Heart right ventricle (tissue), 16 donors: ENCODE measurements around the gene ZNF608. TPM values are rescaled to one million over a fixed set of nuclear protein-coding genes. Genes with fewer than 3 reads are reported as not detected.

Experiments used
- ATAC-seq, 8 donors: fragments of 200-7000 bp; cut with Tn5 transposase; one replicate each; pipeline ENCODE4 v1.9.1; 2020; ENCODE audit warnings: mild to moderate bottlenecking in 8 of 8, moderate library complexity in 8 of 8, moderate number of reproducible peaks in 1 of 8
- DNase-seq, 2 donors: peaks; one replicate each; pipeline ENCODE4 v3.0.0-alpha.2; 2020
- H3K27ac ChIP-seq, 10 donors: fragments of 200-600 bp; sonication (generic) in 2 of 10; one replicate each; pipeline versions ENCODE4 v1.5.0 to v1.8.0; 2020 to 2022; ENCODE audit warnings: mild to moderate bottlenecking in 3 of 10
- H3K27me3 ChIP-seq, 7 donors: fragments of 200-600 bp; one replicate each; pipeline ENCODE4 v1.8.0; 2021 to 2022; ENCODE audit warnings: mild to moderate bottlenecking in 2 of 7
- H3K36me3 ChIP-seq, 9 donors: fragments of 200-600 bp; sonication (generic) in 1 of 9; one replicate each; pipeline versions ENCODE4 v1.5.0 to v1.8.0; 2020 to 2022; ENCODE audit warnings: mild to moderate bottlenecking in 2 of 9
- H3K4me1 ChIP-seq, 9 donors: fragments of 200-600 bp; sonication (generic) in 1 of 9; one replicate each; pipeline versions ENCODE4 v1.5.0 to v1.8.0; 2020 to 2022; ENCODE audit warnings: mild to moderate bottlenecking in 4 of 9
- H3K4me3 ChIP-seq, 10 donors: fragments of 200-600 bp; sonication (generic) in 2 of 10; one replicate each; pipeline versions ENCODE4 v1.5.0 to v1.8.0; 2020 to 2022; ENCODE audit warnings: mild to moderate bottlenecking in 7 of 10, moderate library complexity in 2 of 10
- H3K9me3 ChIP-seq, 11 donors: fragments of 200-600 bp in 10 of 11; sonication (generic) in 2 of 11; one replicate each; pipeline versions ENCODE4 v1.5.0 to v1.8.0; 2013 to 2022; ENCODE audit warnings: mild to moderate bottlenecking in 2 of 11, control low read depth in 1 of 11, moderate library complexity in 1 of 11
- CTCF ChIP-seq, 9 donors: fragments of 200-600 bp; sonication (generic) in 2 of 9; IDR thresholded peaks; one replicate each; pipeline versions ENCODE4 v1.5.0 to v1.8.0; 2021 to 2022; ENCODE audit warnings: antibody characterized with exemption in 9 of 9, mild to moderate bottlenecking in 5 of 9, moderate library complexity in 1 of 9
- WGBS, 2 donors: extraction: QIAGEN DNeasy Blood & Tissue Kit; methylation state at CpG; one replicate each; pipeline ENCODE4 v1.1.7; 2013; ENCODE audit warnings: inconsistent platforms in 1 of 2; 5-methylcytosine and 5-hydroxymethylcytosine counted together
- intact Hi-C, 10 donors: fragments of 100-400 bp; cut with DNase I; formaldehyde crosslinking; loops; one replicate each; pipeline versions ENCODE4 v1.11.1 to v1.14.2; 2022
- polyA plus RNA-seq, 2 donors: library from polyadenylated mRNA; stranded (reverse); fragments of 200-250 nt; gene quantifications; one replicate each; pipeline ENCODE4 v1.2.3, GENCODE V29; 2013
- total RNA-seq, 10 donors: library from RNA; stranded (reverse); fragmentation: NEBNext Ultra II Directional in 3 of 10; extraction: Animal tissue kit (Norgen Biotek cat#: 25700) in 3 of 10; gene quantifications; one replicate each; pipeline versions ENCODE4 v1.2.1 to v1.2.4, GENCODE V29; 2021 to 2023
- donor health status: Arrhythmogenic right ventricular cardiomyopathy.
- donor health status: ischemic (EF 13 %, LVEDD 7.1; RV severe dilation, severe dysfunction).
- donor health status: healthy with polysubstance abuse.
- donor health status: DM: no; HTN: yes; CAD: no.
- donor health status: DM: no; HTN: no; CAD: no.
- donor health status: ischemic (EF 25% LVEDD 6.9; RV normal size, moderate dysfunction).
- donor health status: ischemic (EF 25% LVEDD 5.7; RV mildly dilated, moderate dysfunction).
- donor health status: healthy.
- donor health status: DM: yes; HTN: yes; CAD: no.
- donor health status: Ischemic cardiomyopathy.
- donor health status: ischemic (EF 35%, LVEDD 5.7; RV mildly dilated, moderate dysfunction).
- donor health status: nonischemic (EF 11% LVEDD 7.7; RV severe dilation, severe dysfunction).
- donor health status: DM: yes; HTN: yes; CAD: no.
- donor health status: PGD.
- donor health status: ischemic (EF 29% LVEDD 5.4; RV normal size, mild dysfunction).
- donor health status: nonischemic (EF 23%, LVEDD 6.1; RV moderate dilation, normal function).

The ZNF608 gene
- total and polyA plus RNA-seq, 12 donors, result 3.3 to 22.9 (median 13.1) TPM

- WGBS, 2 donors, result 8 to 9% methylated on average over 27 of the region's 27 CpGs
- Histone ChIP-seq H3K36me3 (no peaks in the 10 kb centered on the region), H3K9me3 (no peaks in the 10 kb centered on the region), H3K27me3 (peaks cover 0 to 33% (median 0%) of the 10 kb centered on the region in 7 donors), H3K4me1 (peaks cover 5 to 66% (median 43%) of the 10 kb centered on the region in 9 donors), H3K27ac (peak overlapping the region; percentile 39 to 98 (median 92)), H3K4me3 (peak overlapping the region; percentile 48 to 81 (median 68))
- ATAC-seq (peak in 5 of 8 donors; percentile 20 to 42 (median 31)), DNase-seq (peak; percentile 59 to 64)
- TF ChIP-seq CTCF (IDR thresholded peaks at IDR 0.05), result peak in 2 of 9 donors; percentile 8 to 11
- intact Hi-C loops, result loop anchor here in 7 of 10 donors (5.0 to 10.0 kb wide), 7 partner anchors 37 to 210 kb away; no protein-coding TSS in a partner anchor
Measured at GRCh38 chr5:124744170-124744971, 2.1 kb downstream of the ZNF608 start.

- Histone ChIP-seq H3K36me3 (no peaks in the 10 kb centered on the region), H3K4me1 (peaks cover 7 to 73% (median 48%) of the 10 kb centered on the region in 9 donors), H3K27ac (peak overlapping the region; percentile 39 to 98 (median 92)), H3K9me3 (no peaks in the 10 kb centered on the region), H3K4me3 (peak overlapping the region; percentile 48 to 81 (median 68)), H3K27me3 (peaks cover 0 to 33% (median 0%) of the 10 kb centered on the region in 7 donors)
- ATAC-seq (peak in 5 of 8 donors; percentile 16 to 41 (median 31)), DNase-seq (peak in 1 of 2 donors; percentile 37)
- TF ChIP-seq CTCF (IDR thresholded peaks at IDR 0.05), result no peak
- 3 to 12% methylated on average over 5 of the region's 5 CpGs for WGBS, 2 donors
- intact Hi-C loops, result loop anchor here in 7 of 10 donors (5.0 to 10.0 kb wide), 7 partner anchors 36 to 209 kb away; no protein-coding TSS in a partner anchor
Measured at GRCh38 chr5:124743602-124744169, 2.8 kb downstream of the ZNF608 start.

- 7 to 14% methylated on average over 8 of the region's 8 CpGs for WGBS, 2 donors
- intact Hi-C loops, result loop anchor here in 7 of 10 donors (5.0 to 10.0 kb wide), 7 partner anchors 36 to 208 kb away; no protein-coding TSS in a partner anchor
- DNase-seq, result no peak
Measured at GRCh38 chr5:124742983-124743601, 3.3 kb downstream of the ZNF608 start.

More at GRCh38 chr5:124742983-124743601, 3.3 kb downstream of the ZNF608 start:
- Histone ChIP-seq H3K4me1 (peaks cover 7 to 79% (median 54%) of the 10 kb centered on the region in 9 donors), H3K9me3 (no peaks in the 10 kb centered on the region), H3K4me3 (peak overlapping the region; percentile 11 to 81 (median 68)), H3K36me3 (no peaks in the 10 kb centered on the region), H3K27me3 (peaks cover 0 to 33% (median 0%) of the 10 kb centered on the region in 7 donors), H3K27ac (peak overlapping the region in 9 of 10 donors; percentile 81 to 98 (median 93))
- TF ChIP-seq CTCF (IDR thresholded peaks at IDR 0.05), result no peak
- peak in 5 of 8 donors; percentile 34 to 64 (median 54) for ATAC-seq
